ENCODE data around the gene MS4A18. TPM values are rescaled to one million over a fixed set of nuclear protein-coding genes. Genes with fewer than 3 reads are reported as not detected.

MS4A18 gene
- total RNA-seq, 1 donor from 2014 or later = 0.75 TPM

DNA sequence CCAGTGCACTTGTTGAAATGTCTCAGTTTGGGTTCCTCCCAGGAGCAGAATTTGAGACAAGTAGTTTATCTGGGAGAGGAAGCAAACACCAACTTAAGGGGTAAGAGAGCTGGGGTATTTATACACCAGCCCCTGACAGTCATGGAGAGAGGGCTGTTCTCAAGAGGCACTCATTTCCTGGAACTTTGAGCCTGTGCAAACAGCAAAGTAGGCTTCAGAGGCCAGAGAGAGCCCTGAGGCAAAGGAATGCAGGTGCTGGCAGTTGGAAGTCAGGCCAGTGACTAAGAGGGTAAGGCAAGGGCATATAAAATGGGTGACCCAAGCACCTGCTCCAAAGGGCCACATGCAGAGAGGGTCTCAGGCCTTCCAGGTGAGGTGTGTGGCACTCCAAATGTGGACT lies 16.1 kb downstream of the MS4A18 start:
- TF ChIP-seq, protein P1, sequence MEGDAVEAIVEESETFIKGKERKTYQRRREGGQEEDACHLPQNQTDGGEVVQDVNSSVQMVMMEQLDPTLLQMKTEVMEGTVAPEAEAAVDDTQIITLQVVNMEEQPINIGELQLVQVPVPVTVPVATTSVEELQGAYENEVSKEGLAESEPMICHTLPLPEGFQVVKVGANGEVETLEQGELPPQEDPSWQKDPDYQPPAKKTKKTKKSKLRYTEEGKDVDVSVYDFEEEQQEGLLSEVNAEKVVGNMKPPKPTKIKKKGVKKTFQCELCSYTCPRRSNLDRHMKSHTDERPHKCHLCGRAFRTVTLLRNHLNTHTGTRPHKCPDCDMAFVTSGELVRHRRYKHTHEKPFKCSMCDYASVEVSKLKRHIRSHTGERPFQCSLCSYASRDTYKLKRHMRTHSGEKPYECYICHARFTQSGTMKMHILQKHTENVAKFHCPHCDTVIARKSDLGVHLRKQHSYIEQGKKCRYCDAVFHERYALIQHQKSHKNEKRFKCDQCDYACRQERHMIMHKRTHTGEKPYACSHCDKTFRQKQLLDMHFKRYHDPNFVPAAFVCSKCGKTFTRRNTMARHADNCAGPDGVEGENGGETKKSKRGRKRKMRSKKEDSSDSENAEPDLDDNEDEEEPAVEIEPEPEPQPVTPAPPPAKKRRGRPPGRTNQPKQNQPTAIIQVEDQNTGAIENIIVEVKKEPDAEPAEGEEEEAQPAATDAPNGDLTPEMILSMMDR (conservative IDR thresholded peaks at IDR 0.05) = no peak
- peaks cover 16% of the 10 kb centered on the region for H3K27me3 Mint-ChIP-seq
- no peak overlapping the region for H3K4me3 Mint-ChIP-seq
- H3K9me3 Mint-ChIP-seq = peaks cover 5% of the 10 kb centered on the region
- no peak for DNase-seq (ENCODE audit: extremely low spot score, unreplicated experiment)
- no peak overlapping the region for H3K27ac Mint-ChIP-seq
- H3K4me1 Mint-ChIP-seq (ENCODE audit: unreplicated experiment) = no peaks in the 10 kb centered on the region
- H3K36me3 Mint-ChIP-seq = no peaks in the 10 kb centered on the region

DNA sequence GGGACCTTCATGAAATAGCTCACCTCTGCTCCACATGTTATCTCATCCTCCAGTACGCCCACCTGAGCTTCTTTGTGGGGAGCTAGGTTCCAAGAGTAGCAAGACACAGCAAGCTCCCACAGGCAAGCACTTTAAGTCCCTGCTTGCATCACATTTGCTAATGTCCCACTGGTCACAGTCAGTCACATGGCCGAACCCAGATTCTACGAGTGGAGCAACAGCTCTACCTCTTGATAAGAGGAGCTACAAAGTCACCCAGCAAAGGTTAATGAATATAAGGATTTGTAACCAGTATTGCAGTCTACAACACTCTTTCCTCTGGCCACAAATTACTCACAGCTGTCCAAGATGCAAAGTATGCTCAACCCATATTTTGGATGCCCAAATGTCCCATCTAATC lies 16.9 kb downstream of the MS4A18 start:
- Mint-ChIP-seq H3K27me3 (peaks cover 16% of the 10 kb centered on the region), H3K9me3 (peaks cover 5% of the 10 kb centered on the region), H3K4me3 (no peak overlapping the region), H3K36me3 (no peaks in the 10 kb centered on the region), H3K4me1 (ENCODE audit: unreplicated experiment) (no peaks in the 10 kb centered on the region), H3K27ac (no peak overlapping the region)
- DNase-seq (ENCODE audit: extremely low spot score, unreplicated experiment) = no peak
- TF ChIP-seq, protein P1 (conservative IDR thresholded peaks at IDR 0.05) = no peak

DNA sequence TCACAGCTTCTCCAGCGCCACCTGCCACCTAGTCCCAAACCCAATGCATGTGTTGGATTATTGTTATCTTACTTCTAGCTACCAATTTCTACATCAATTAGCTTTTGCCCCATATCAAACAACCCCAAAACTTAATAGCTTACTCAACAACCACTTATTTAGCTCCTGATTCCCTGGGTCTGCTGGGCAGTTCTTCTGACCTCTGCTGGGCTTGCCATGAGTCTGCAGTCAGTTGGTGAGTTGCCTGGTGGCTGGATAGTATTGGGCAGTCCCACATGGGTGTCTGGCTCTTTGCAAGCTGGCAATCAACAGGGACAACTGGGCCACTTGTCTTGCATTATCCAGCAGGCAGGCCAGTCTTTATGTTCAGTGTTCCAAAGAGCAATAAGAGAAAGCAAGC lies 18.5 kb downstream of the MS4A18 start:
- Mint-ChIP-seq H3K4me1 (ENCODE audit: unreplicated experiment) (peaks cover 4% of the 10 kb centered on the region), H3K27me3 (peaks cover 10% of the 10 kb centered on the region), H3K27ac (no peak overlapping the region), H3K4me3 (no peak overlapping the region), H3K9me3 (peaks cover 5% of the 10 kb centered on the region), H3K36me3 (no peaks in the 10 kb centered on the region)
- TF ChIP-seq, protein P1 (conservative IDR thresholded peaks at IDR 0.05) = no peak
- DNase-seq (ENCODE audit: extremely low spot score, unreplicated experiment) = no peak

DNA sequence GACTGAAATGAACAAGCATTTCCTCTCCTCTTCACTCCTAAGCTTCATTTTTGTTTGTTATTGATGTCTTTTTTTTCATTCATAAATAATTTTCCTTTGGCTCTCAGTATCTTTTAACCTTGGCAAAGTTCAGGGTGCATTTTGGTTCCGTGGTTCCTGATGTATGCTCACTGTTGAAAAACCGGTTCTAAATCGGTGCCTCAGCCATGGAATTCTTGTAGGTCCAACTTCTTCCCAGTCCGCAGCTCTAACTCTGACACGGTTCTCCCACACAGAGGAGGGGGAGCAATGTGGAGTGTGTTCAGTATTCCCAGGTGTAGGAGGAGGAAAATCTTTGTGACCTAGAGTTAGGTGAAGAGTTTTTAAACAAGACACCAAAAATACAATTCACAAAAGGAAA lies 19.6 kb downstream of the MS4A18 start:
- Mint-ChIP-seq H3K9me3 (peaks cover 5% of the 10 kb centered on the region), H3K36me3 (no peaks in the 10 kb centered on the region), H3K4me1 (ENCODE audit: unreplicated experiment) (peaks cover 4% of the 10 kb centered on the region), H3K27me3 (peaks cover 5% of the 10 kb centered on the region), H3K4me3 (no peak overlapping the region), H3K27ac (no peak overlapping the region)
- no peak for DNase-seq (ENCODE audit: extremely low spot score, unreplicated experiment)
- TF ChIP-seq, protein P1 (conservative IDR thresholded peaks at IDR 0.05) = no peak

DNA sequence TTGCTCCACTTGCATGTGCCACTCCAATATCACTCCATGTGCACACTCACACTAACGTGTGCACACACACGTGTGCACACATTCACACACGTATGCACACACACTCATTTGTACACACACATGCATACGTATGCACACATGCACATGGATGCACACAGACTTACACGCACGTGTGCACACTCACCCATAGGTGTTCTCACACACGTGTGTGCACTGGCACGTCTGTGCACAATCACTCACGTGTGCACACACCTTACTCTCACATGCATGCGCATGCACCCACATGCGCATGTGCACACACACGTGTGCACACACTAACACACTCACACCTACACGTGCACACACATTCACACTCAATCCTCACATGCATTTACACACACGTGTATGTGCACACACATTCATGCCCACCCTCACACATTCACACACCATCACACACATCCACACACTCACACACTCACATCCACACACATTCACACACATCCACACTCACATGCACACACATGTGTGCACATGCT lies 22.9 kb downstream of the MS4A18 start:
- Mint-ChIP-seq H3K4me1 (ENCODE audit: unreplicated experiment) (peaks cover 4% of the 10 kb centered on the region), H3K27ac (no peak overlapping the region), H3K36me3 (no peaks in the 10 kb centered on the region), H3K9me3 (no peaks in the 10 kb centered on the region), H3K4me3 (no peak overlapping the region), H3K27me3 (peaks cover 8% of the 10 kb centered on the region)
- no peak for DNase-seq (ENCODE audit: extremely low spot score, unreplicated experiment)
- TF ChIP-seq, protein P1 (conservative IDR thresholded peaks at IDR 0.05) = no peak

DNA sequence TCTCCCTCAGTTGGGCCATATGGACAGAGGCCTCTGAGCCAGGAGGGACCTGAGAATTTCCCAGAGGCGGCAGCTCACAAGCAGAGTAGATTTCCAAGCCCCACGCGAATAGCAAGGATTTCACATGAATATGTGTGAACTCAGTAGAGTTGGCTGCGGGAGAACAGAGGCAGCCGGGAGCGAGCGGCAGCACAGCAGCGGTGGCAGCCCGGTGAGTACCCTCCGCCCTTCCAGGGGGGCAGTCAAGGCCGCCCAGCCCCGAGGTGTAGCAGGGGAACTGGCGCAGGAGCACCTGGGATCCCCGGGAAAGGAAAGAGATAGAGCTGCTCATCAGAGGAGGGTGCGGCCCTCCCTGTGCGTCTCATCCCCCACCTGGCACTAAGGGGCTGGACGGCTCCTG lies 23.7 kb downstream of the MS4A18 start:
- TF ChIP-seq, protein P1 (conservative IDR thresholded peaks at IDR 0.05) = no peak
- H3K27ac Mint-ChIP-seq = no peak overlapping the region
- no peak overlapping the region for H3K4me3 Mint-ChIP-seq
- peaks cover 4% of the 10 kb centered on the region for H3K4me1 Mint-ChIP-seq (ENCODE audit: unreplicated experiment)
- peaks cover 10% of the 10 kb centered on the region for H3K27me3 Mint-ChIP-seq
- H3K36me3 Mint-ChIP-seq = no peaks in the 10 kb centered on the region
- DNase-seq (ENCODE audit: extremely low spot score, unreplicated experiment) = no peak
- no peaks in the 10 kb centered on the region for H3K9me3 Mint-ChIP-seq
